GM19452 (cell line): ENCODE data around the gene C1orf232.

ENCODE experiments used
- ATAC-seq: cut with Tn5 transposase; IDR thresholded peaks from one replicate; pipeline ENCODE4 v1.9.1; 2021; ENCODE audit not compliant: unreplicated experiment

The C1orf232 gene

GRCh38 chr1:26125382-26125781, 43.4 kb downstream of the C1orf232 start:
- ATAC-seq: no peak

GRCh38 chr1:26124418-26125331, 44.1 kb downstream of the C1orf232 start:
- ATAC-seq: no peak

GRCh38 chr1:26122988-26123973, 45.5 kb downstream of the C1orf232 start:
- ATAC-seq: no peak

GRCh38 chr1:26121854-26122773, 46.6 kb downstream of the C1orf232 start:
- no peak for ATAC-seq

GRCh38 chr1:26119892-26120608, 48.7 kb downstream of the C1orf232 start:
- no peak for ATAC-seq

GRCh38 chr1:26114165-26114927, 54.4 kb downstream of the C1orf232 start:
- ATAC-seq: no peak
